ENCODE data around the gene ARL15. TPM values are rescaled to one million over a fixed set of nuclear protein-coding genes. Genes with fewer than 3 reads are reported as not detected.

The ARL15 gene
- polyA plus RNA-seq, 1 of the 3 experiments (the other 2 are of a cell fraction) = 6.4 TPM

- H3K9me2 ChIP-seq = no peaks in the 10 kb centered on the region
Measured at GRCh38 chr5:53996008-53996407, 314.4 kb downstream of the ARL15 start.

More at GRCh38 chr5:53996008-53996407, 314.4 kb downstream of the ARL15 start:
- Histone ChIP-seq H3K36me3 (replicated peaks in 1 of 2; ENCODE audit: control insufficient read depth in 1 of 2, insufficient read depth in 2 of 2, low read length in 1 of 2) (no peaks in the 10 kb centered on the region), H3K9ac (no peak overlapping the region), H4K20me1 (ENCODE audit: insufficient read depth) (no peaks in the 10 kb centered on the region), H3K4me3 (ENCODE audit: low read depth in 2 of 2, low read length in 1 of 2) (no peak overlapping the region), H3K27ac (ENCODE audit: low read depth in 2 of 2, low read length in 1 of 2) (no peak overlapping the region), H3K79me2 (ENCODE audit: insufficient read depth) (no peaks in the 10 kb centered on the region), H3K9me3 (no peaks in the 10 kb centered on the region), H3K4me2 (no peak overlapping the region), H3K27me3 (ENCODE audit: insufficient read depth) (no peaks in the 10 kb centered on the region), H2AFZ (ENCODE audit: low read depth) (no peak overlapping the region), H3K4me1 (ENCODE audit: control insufficient read depth in 1 of 2, insufficient read depth in 2 of 2, low read depth in 1 of 2, low read length in 1 of 2) (peaks cover 0 to 11% of the 10 kb centered on the region in 2 experiments; a peak in 1 of 4 replicates), H3F3A (replicated peaks; ENCODE audit: insufficient read depth) (no peaks in the 10 kb centered on the region)
- ChIA-PET POLR2A (no interaction called here), CTCF (no interaction called here)
- 90% methylated on average over 4 of the region's 4 CpGs for WGBS (ENCODE audit: low lambda C conversion rate)
- TF ChIP-seq GATA2 (CRISPR knock-in tag; IDR thresholded peaks at IDR 0.05) (no peak), FOXM1 (IDR thresholded peaks at IDR 0.05; ENCODE audit: low read depth) (no peak), SIN3A (IDR thresholded peaks at IDR 0.05; ENCODE audit: borderline replicate concordance, low read depth, low read length) (no peak), EZH2phosphoT487 (IDR thresholded peaks at IDR 0.05; ENCODE audit: borderline replicate concordance, low read depth) (no peak), IRF3 (IDR thresholded peaks at IDR 0.05; ENCODE audit: low read depth, low read length) (no peak), REST (IDR thresholded peaks at IDR 0.05; ENCODE audit: low read depth, low read length) (no peak), GABPA (IDR thresholded peaks at IDR 0.05; ENCODE audit: low read depth) (no peak), TEAD4 (IDR thresholded peaks at IDR 0.05; ENCODE audit: borderline replicate concordance, insufficient read depth) (no peak), USF1 (IDR thresholded peaks at IDR 0.05; ENCODE audit: borderline replicate concordance, low read depth) (no peak), PBX3 (IDR thresholded peaks at IDR 0.05) (no peak), JUND (IDR thresholded peaks at IDR 0.05) (no peak), YY1 (IDR thresholded peaks at IDR 0.05; ENCODE audit: low read depth) (no peak), NFIC (IDR thresholded peaks at IDR 0.05; ENCODE audit: borderline replicate concordance) (no peak)
- no peak for DNase-seq

All from SK-N-SH (cell line).